Bone marrow (tissue), 2 donors: ENCODE measurements around the gene PDZRN3.
"Not testable (repeated sequence)": the region's sequence is repeated elsewhere in the genome, so short reads cannot be mapped to it uniquely, and the experiment has no call there.

Source experiments
- DNase-seq, 2 donors: peaks; one replicate each; lab custom pipeline; 2025; lab: John Stamatoyannopoulos, UW

PDZRN3 gene

GRCh38 chr3:73490453-73491286 lies 134.1 kb downstream of the PDZRN3 start:
- no peak for DNase-seq

GRCh38 chr3:73485877-73486330 lies 138.8 kb downstream of the PDZRN3 start:
- no peak for DNase-seq

GRCh38 chr3:73484656-73485248 lies 140.0 kb downstream of the PDZRN3 start:
- DNase-seq = no peak

- DNase-seq = no peak
These were observed 142.9 kb downstream of the PDZRN3 start for GRCh38 chr3:73481888-73482287.

- no peak for DNase-seq
These were observed 144.5 kb downstream of the PDZRN3 start for GRCh38 chr3:73480187-73480672.

GRCh38 chr3:73479325-73479724 lies 145.4 kb downstream of the PDZRN3 start:
- DNase-seq = no peak

- DNase-seq = no peak
These were observed 145.9 kb downstream of the PDZRN3 start for GRCh38 chr3:73478858-73479257.

- DNase-seq = no peak
These were observed 149.0 kb downstream of the PDZRN3 start for GRCh38 chr3:73475717-73476116.

- DNase-seq = no peak
These were observed 149.6 kb downstream of the PDZRN3 start for GRCh38 chr3:73475175-73475574.

- DNase-seq = no peak
These were observed 150.1 kb downstream of the PDZRN3 start for GRCh38 chr3:73474619-73475018.

GRCh38 chr3:73473898-73474416 lies 150.8 kb downstream of the PDZRN3 start:
- DNase-seq = no peak

- no peak for DNase-seq
These were observed 151.4 kb downstream of the PDZRN3 start for GRCh38 chr3:73473181-73473897.

GRCh38 chr3:73471986-73472787 lies 152.6 kb downstream of the PDZRN3 start:
- no peak for DNase-seq

- no peak for DNase-seq
These were observed 153.9 kb downstream of the PDZRN3 start for GRCh38 chr3:73470860-73471259.

- no peak for DNase-seq
These were observed 155.4 kb downstream of the PDZRN3 start for GRCh38 chr3:73469331-73469730.

GRCh38 chr3:73467211-73467610 lies 157.5 kb downstream of the PDZRN3 start:
- DNase-seq = no peak

GRCh38 chr3:73465926-73466325 lies 158.8 kb downstream of the PDZRN3 start:
- DNase-seq = no peak

- not testable (repeated sequence) for DNase-seq
These were observed 160.6 kb downstream of the PDZRN3 start for GRCh38 chr3:73464126-73464525.

GRCh38 chr3:73461547-73461946 lies 163.2 kb downstream of the PDZRN3 start:
- no peak for DNase-seq

- no peak for DNase-seq
These were observed 165.0 kb downstream of the PDZRN3 start for GRCh38 chr3:73459711-73460110.

- DNase-seq = no peak
These were observed 171.1 kb downstream of the PDZRN3 start for GRCh38 chr3:73453666-73454065.

- DNase-seq = no peak
These were observed 172.0 kb downstream of the PDZRN3 start for GRCh38 chr3:73452729-73453128.
